ENCODE results near the gene TMEM200C. TPM values are rescaled to one million over a fixed set of nuclear protein-coding genes. Genes with fewer than 3 reads are reported as not detected.
A peak's percentile ranks its signal among the peaks of the same experiment; 100 is the strongest.

TMEM200C gene
- total and polyA plus RNA-seq, 5 donors from 2014 or later = not detected

- Histone ChIP-seq H3K4me1 (ENCODE audit: control insufficient read depth, insufficient read depth, low read length, poor library complexity, severe bottlenecking) (no peaks in the 10 kb centered on the region), H3K27ac (ENCODE audit: insufficient read depth, low read length, poor library complexity, severe bottlenecking) (no peak overlapping the region), H3K9me3 (ENCODE audit: control insufficient read depth in 2 of 2, low read length in 2 of 2) (no peaks in the 10 kb centered on the region), H3K27me3 (ENCODE audit: control insufficient read depth, insufficient read depth, low read length) (peaks cover 15% of the 10 kb centered on the region), H3K36me3 (ENCODE audit: control insufficient read depth, insufficient read depth, low read length) (no peaks in the 10 kb centered on the region), H3K4me3 (ENCODE audit: low read depth, low read length) (no peak overlapping the region)
- ATAC-seq (ENCODE audit: low read depth in 2 of 2) (no peak), DNase-seq (no peak)
- peaks cover 44% of the 10 kb centered on the region for H3K27me3 Mint-ChIP-seq
- no peak overlapping the region for H3K27ac Mint-ChIP-seq
- no peak overlapping the region for H3K4me3 Mint-ChIP-seq
- H3K4me1 Mint-ChIP-seq = peaks cover 0 to 5% (median 0%) of the 10 kb centered on the region in 4 donors
- peaks cover 0 to 6% (median 0%) of the 10 kb centered on the region in 7 donors for H3K9me3 Mint-ChIP-seq
- H3K36me3 Mint-ChIP-seq = no peaks in the 10 kb centered on the region
Measured at GRCh38 chr18:5899835-5900234, 4.5 kb upstream of the TMEM200C start.

- Mint-ChIP-seq H3K4me3 (peak overlapping the region in 2 of 4 donors; percentile 3 to 28), H3K36me3 (no peaks in the 10 kb centered on the region), H3K27ac (no peak overlapping the region), H3K4me1 (peaks cover 0 to 15% (median 3%) of the 10 kb centered on the region in 4 donors), H3K27me3 (peaks cover 72% of the 10 kb centered on the region), H3K9me3 (peaks cover 0 to 10% (median 0%) of the 10 kb centered on the region in 7 donors)
- Histone ChIP-seq H3K27ac (ENCODE audit: insufficient read depth, low read length, poor library complexity, severe bottlenecking) (no peak overlapping the region), H3K9me3 (ENCODE audit: control insufficient read depth in 2 of 2, low read length in 2 of 2) (no peaks in the 10 kb centered on the region), H3K27me3 (ENCODE audit: control insufficient read depth, insufficient read depth, low read length) (peaks cover 32% of the 10 kb centered on the region), H3K36me3 (ENCODE audit: control insufficient read depth, insufficient read depth, low read length) (no peaks in the 10 kb centered on the region), H3K4me1 (ENCODE audit: control insufficient read depth, insufficient read depth, low read length, poor library complexity, severe bottlenecking) (peaks cover 2% of the 10 kb centered on the region), H3K4me3 (ENCODE audit: low read depth, low read length) (no peak overlapping the region)
- DNase-seq (no peak), ATAC-seq (ENCODE audit: low read depth in 2 of 2) (no peak)
Measured at GRCh38 chr18:5895876-5896740, 786 bp upstream of the TMEM200C start.

- peaks cover 34% of the 10 kb centered on the region for H3K27me3 ChIP-seq (ENCODE audit: control insufficient read depth, insufficient read depth, low read length)
Measured at GRCh38 chr18:5894611-5895298, 567 bp downstream of the TMEM200C start.

GRCh38 chr18:5893956-5894610, 1.2 kb downstream of the TMEM200C start:
- Histone ChIP-seq H3K27ac (ENCODE audit: insufficient read depth, low read length, poor library complexity, severe bottlenecking) (no peak overlapping the region), H3K9me3 (ENCODE audit: control insufficient read depth in 2 of 2, low read length in 2 of 2) (no peaks in the 10 kb centered on the region), H3K27me3 (ENCODE audit: control insufficient read depth, insufficient read depth, low read length) (peaks cover 40% of the 10 kb centered on the region), H3K4me1 (ENCODE audit: control insufficient read depth, insufficient read depth, low read length, poor library complexity, severe bottlenecking) (peaks cover 2% of the 10 kb centered on the region), H3K36me3 (ENCODE audit: control insufficient read depth, insufficient read depth, low read length) (no peaks in the 10 kb centered on the region), H3K4me3 (ENCODE audit: low read depth, low read length) (no peak overlapping the region)
- no peak for ATAC-seq (ENCODE audit: low read depth in 2 of 2)
- Mint-ChIP-seq H3K4me1 (peaks cover 0 to 15% (median 3%) of the 10 kb centered on the region in 4 donors), H3K27me3 (peaks cover 73% of the 10 kb centered on the region), H3K27ac (no peak overlapping the region), H3K4me3 (peak overlapping the region in 2 of 4 donors; percentile 47 to 58), H3K36me3 (no peaks in the 10 kb centered on the region), H3K9me3 (peaks cover 0 to 10% (median 0%) of the 10 kb centered on the region in 7 donors)
- DNase-seq = no peak

More at GRCh38 chr18:5894611-5895298, 567 bp downstream of the TMEM200C start:
- no peak overlapping the region for H3K27ac ChIP-seq (ENCODE audit: insufficient read depth, low read length, poor library complexity, severe bottlenecking)
- H3K4me3 ChIP-seq (ENCODE audit: low read depth, low read length) = no peak overlapping the region
- no peaks in the 10 kb centered on the region for H3K9me3 ChIP-seq (ENCODE audit: control insufficient read depth in 2 of 2, low read length in 2 of 2)
- no peaks in the 10 kb centered on the region for H3K36me3 Mint-ChIP-seq
- peaks cover 0 to 10% (median 0%) of the 10 kb centered on the region in 7 donors for H3K9me3 Mint-ChIP-seq
- H3K27me3 Mint-ChIP-seq = peaks cover 71% of the 10 kb centered on the region
- no peak overlapping the region for H3K27ac Mint-ChIP-seq
- H3K36me3 ChIP-seq (ENCODE audit: control insufficient read depth, insufficient read depth, low read length) = no peaks in the 10 kb centered on the region
- DNase-seq = no peak
- peaks cover 2% of the 10 kb centered on the region for H3K4me1 ChIP-seq (ENCODE audit: control insufficient read depth, insufficient read depth, low read length, poor library complexity, severe bottlenecking)
- peak overlapping the region in 3 of 4 donors; percentile 21 to 58 (median 47) for H3K4me3 Mint-ChIP-seq
- peaks cover 0 to 15% (median 3%) of the 10 kb centered on the region in 4 donors for H3K4me1 Mint-ChIP-seq
- no peak for ATAC-seq (ENCODE audit: low read depth in 2 of 2)

- Histone ChIP-seq H3K27me3 (ENCODE audit: control insufficient read depth, insufficient read depth, low read length) (peaks cover 43% of the 10 kb centered on the region), H3K4me3 (ENCODE audit: low read depth, low read length) (no peak overlapping the region), H3K36me3 (ENCODE audit: control insufficient read depth, insufficient read depth, low read length) (no peaks in the 10 kb centered on the region), H3K9me3 (ENCODE audit: control insufficient read depth in 2 of 2, low read length in 2 of 2) (no peaks in the 10 kb centered on the region), H3K4me1 (ENCODE audit: control insufficient read depth, insufficient read depth, low read length, poor library complexity, severe bottlenecking) (peaks cover 2% of the 10 kb centered on the region), H3K27ac (ENCODE audit: insufficient read depth, low read length, poor library complexity, severe bottlenecking) (no peak overlapping the region)
- H3K9me3 Mint-ChIP-seq = peaks cover 0 to 10% (median 0%) of the 10 kb centered on the region in 7 donors
- H3K27me3 Mint-ChIP-seq = peaks cover 71% of the 10 kb centered on the region
- DNase-seq = no peak
- no peak overlapping the region for H3K4me3 Mint-ChIP-seq
- H3K27ac Mint-ChIP-seq = no peak overlapping the region
- H3K36me3 Mint-ChIP-seq = no peaks in the 10 kb centered on the region
- peaks cover 0 to 15% (median 3%) of the 10 kb centered on the region in 4 donors for H3K4me1 Mint-ChIP-seq
- ATAC-seq (ENCODE audit: low read depth in 2 of 2) = no peak
Measured at GRCh38 chr18:5892823-5893431, 2.4 kb downstream of the TMEM200C start.

GRCh38 chr18:5891854-5892215, 3.5 kb downstream of the TMEM200C start:
- H3K4me3 ChIP-seq (ENCODE audit: low read depth, low read length) = no peak overlapping the region
- no peak overlapping the region for H3K27ac ChIP-seq (ENCODE audit: insufficient read depth, low read length, poor library complexity, severe bottlenecking)
- H3K9me3 ChIP-seq (ENCODE audit: control insufficient read depth in 2 of 2, low read length in 2 of 2) = no peaks in the 10 kb centered on the region
- no peaks in the 10 kb centered on the region for H3K36me3 ChIP-seq (ENCODE audit: control insufficient read depth, insufficient read depth, low read length)
- Mint-ChIP-seq H3K4me1 (peaks cover 0 to 15% (median 3%) of the 10 kb centered on the region in 4 donors), H3K27ac (no peak overlapping the region), H3K36me3 (no peaks in the 10 kb centered on the region), H3K4me3 (peak overlapping the region in 2 of 4 donors; percentile 8 to 61), H3K27me3 (peaks cover 62% of the 10 kb centered on the region), H3K9me3 (peaks cover 0 to 6% (median 0%) of the 10 kb centered on the region in 7 donors)
- peaks cover 33% of the 10 kb centered on the region for H3K27me3 ChIP-seq (ENCODE audit: control insufficient read depth, insufficient read depth, low read length)
- no peak for DNase-seq
- no peak for ATAC-seq (ENCODE audit: low read depth in 2 of 2)
- peaks cover 2% of the 10 kb centered on the region for H3K4me1 ChIP-seq (ENCODE audit: control insufficient read depth, insufficient read depth, low read length, poor library complexity, severe bottlenecking)

- no peak for DNase-seq
- Mint-ChIP-seq H3K9me3 (peaks cover 0 to 4% (median 0%) of the 10 kb centered on the region in 7 donors), H3K27ac (no peak overlapping the region)
Measured at GRCh38 chr18:5891184-5891853, 4.0 kb downstream of the TMEM200C start.

More at GRCh38 chr18:5891184-5891853, 4.0 kb downstream of the TMEM200C start:
- H3K36me3 Mint-ChIP-seq = no peaks in the 10 kb centered on the region
- H3K4me1 Mint-ChIP-seq = peaks cover 0 to 12% (median 3%) of the 10 kb centered on the region in 4 donors
- Histone ChIP-seq H3K36me3 (ENCODE audit: control insufficient read depth, insufficient read depth, low read length) (no peaks in the 10 kb centered on the region), H3K27ac (ENCODE audit: insufficient read depth, low read length, poor library complexity, severe bottlenecking) (no peak overlapping the region), H3K9me3 (ENCODE audit: control insufficient read depth in 2 of 2, low read length in 2 of 2) (no peaks in the 10 kb centered on the region), H3K27me3 (ENCODE audit: control insufficient read depth, insufficient read depth, low read length) (peaks cover 30% of the 10 kb centered on the region), H3K4me1 (ENCODE audit: control insufficient read depth, insufficient read depth, low read length, poor library complexity, severe bottlenecking) (peaks cover 2% of the 10 kb centered on the region), H3K4me3 (ENCODE audit: low read depth, low read length) (no peak overlapping the region)
- ATAC-seq (ENCODE audit: low read depth in 2 of 2) = no peak
- peak overlapping the region in 2 of 4 donors; percentile 19 to 71 for H3K4me3 Mint-ChIP-seq
- peaks cover 57% of the 10 kb centered on the region for H3K27me3 Mint-ChIP-seq
